Endometrial microvascular endothelial cells (primary cell): ENCODE measurements around the gene WASF1. TPM values are rescaled to one million over a fixed set of nuclear protein-coding genes. Genes with fewer than 3 reads are reported as not detected.

ENCODE experiments used
- in situ Hi-C: cut with HindIII; loops from 2 replicates; pipeline ENCODE4 v1.10.0; 2017; ENCODE audit warnings: low sequenced_read_pairs, low pct_unique_long_range_greater_than_20kb; ENCODE audit errors: inconsistent ontology term
- total RNA-seq: library from RNA; depleted of rRNA; stranded (reverse); fragments of >200 nt; gene quantifications from one replicate; pipeline ENCODE4 v1.2.3, GENCODE V29; 2015; ENCODE audit errors: inconsistent ontology term

WASF1 gene
- 8.0 TPM for total RNA-seq

GRCh38 chr6:110179406-110180227 lies at the start of gene WASF1:
WASF1 (minus strand) TSS chr6:110179670; CDS start chr6:110127601, 52,069 bp downstream.
- in situ Hi-C loops, result no loop called here

GRCh38 chr6:110226261-110226660 lies 46.8 kb upstream of the WASF1 start:
- in situ Hi-C loops, result no loop called here

DNA sequence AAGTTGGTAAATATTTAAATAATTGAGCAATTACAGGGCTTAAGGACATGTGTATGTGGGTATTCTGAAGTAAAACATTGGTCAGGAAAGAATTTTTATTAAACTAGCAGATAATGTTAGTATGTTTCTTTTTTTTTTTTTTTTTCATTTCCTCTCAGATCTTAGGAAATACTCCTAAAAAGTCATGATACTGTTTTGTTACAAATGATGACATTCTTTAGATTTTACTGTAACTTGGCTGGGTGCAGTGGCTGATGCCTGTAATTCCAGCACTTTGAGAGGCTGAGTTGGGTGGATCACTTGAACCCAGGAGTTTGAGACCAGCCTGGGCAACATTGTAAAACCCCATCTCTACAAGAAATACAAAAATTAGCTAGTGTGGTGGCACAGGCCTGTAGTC lies 42.3 kb upstream of the WASF1 start:
- in situ Hi-C loops, result no loop called here

GRCh38 chr6:110217266-110217665 lies 37.8 kb upstream of the WASF1 start:
- in situ Hi-C loops, result no loop called here

- in situ Hi-C loops, result no loop called here
Measured at GRCh38 chr6:110216140-110216539, 36.7 kb upstream of the WASF1 start.

- in situ Hi-C loops, result no loop called here
Measured at GRCh38 chr6:110214338-110214737, 34.9 kb upstream of the WASF1 start.

- in situ Hi-C loops, result no loop called here
Measured at GRCh38 chr6:110211753-110212152, 32.3 kb upstream of the WASF1 start.

DNA sequence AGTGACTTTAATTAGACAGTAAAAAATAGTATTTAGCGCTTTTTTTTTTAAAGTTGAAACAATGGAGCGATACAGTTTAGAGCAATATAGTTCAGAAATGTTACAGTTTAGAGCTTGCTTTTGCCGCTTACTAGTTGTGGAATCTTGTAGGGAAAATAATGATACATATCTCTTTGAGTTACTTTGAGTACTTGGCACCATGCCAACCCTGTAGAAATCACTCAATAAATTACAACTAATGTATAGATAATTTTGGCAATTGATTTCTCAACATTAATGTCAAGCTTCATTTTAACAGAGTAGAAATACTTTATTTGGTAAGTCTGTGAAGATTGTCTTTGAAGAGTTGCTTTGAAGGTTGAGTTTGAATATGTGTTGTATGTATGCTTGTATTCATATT lies 28.2 kb upstream of the WASF1 start:
- in situ Hi-C loops, result no loop called here

- in situ Hi-C loops, result no loop called here
Measured at GRCh38 chr6:110201151-110201884, 21.8 kb upstream of the WASF1 start.

DNA sequence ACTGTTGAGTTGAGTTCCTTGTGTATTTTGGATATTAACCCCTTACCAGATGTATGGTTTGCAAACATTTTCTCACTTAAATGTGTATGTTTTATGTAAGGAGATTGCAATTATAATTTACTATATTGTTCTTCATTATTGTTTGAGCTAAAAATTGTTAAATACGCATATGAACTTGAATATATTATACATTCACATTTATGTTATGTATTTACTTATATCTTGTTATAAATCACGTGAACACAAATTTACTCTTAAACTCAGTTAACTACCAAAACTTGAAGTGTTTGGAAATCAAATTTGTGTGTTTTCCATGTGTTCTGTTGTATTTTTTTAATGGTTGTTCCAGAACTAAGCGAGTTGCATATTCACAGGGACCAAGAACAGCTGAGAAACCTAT lies 19.1 kb upstream of the WASF1 start:
- in situ Hi-C loops, result no loop called here

GRCh38 chr6:110196874-110197273 lies 17.4 kb upstream of the WASF1 start:
- in situ Hi-C loops, result no loop called here

DNA sequence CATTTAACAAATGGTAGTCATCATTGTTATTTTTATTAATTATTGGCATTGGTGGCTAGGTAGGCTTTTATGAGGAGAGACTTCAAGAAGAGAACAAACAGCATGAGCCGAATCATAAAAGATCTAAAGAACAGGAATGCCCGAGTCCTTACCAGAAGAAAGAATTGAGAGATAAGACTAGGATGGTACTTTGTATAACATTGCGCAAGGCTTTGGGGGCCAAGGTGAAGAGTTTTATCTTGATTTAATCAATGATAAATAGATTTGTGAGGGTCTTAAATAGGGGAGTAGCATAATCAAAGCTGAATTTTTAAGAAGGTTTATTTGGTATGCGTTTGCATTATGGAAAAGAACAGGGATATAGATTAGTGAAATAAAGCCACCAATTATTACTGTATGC lies 16.2 kb upstream of the WASF1 start:
- in situ Hi-C loops, result no loop called here

DNA sequence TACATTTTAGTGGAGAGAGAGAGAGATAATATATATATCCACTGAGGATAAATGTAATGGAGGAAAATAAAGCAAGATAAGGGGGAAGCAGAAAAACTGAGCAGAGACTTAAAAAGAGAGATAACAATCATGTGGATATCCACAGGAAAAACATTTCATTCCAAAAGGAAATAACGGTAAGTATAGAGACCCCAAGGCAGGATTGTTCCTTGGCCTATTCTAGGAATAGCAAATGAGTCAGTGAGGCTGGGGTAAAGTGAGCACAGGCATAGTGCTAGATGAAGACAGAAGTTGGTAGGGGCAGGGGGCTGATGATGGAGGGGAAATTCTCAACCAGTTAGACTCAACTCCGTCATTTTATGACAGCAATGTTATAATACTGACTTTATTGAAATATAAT lies 12.0 kb upstream of the WASF1 start:
- in situ Hi-C loops, result no loop called here

- in situ Hi-C loops, result no loop called here
Measured at GRCh38 chr6:110190726-110191125, 11.3 kb upstream of the WASF1 start.

GRCh38 chr6:110188791-110189190 lies 9.3 kb upstream of the WASF1 start:
- in situ Hi-C loops, result no loop called here

- in situ Hi-C loops, result no loop called here
Measured at GRCh38 chr6:110185879-110186278, 6.4 kb upstream of the WASF1 start.

GRCh38 chr6:110183292-110183885 lies 3.9 kb upstream of the WASF1 start:
- in situ Hi-C loops, result no loop called here

DNA sequence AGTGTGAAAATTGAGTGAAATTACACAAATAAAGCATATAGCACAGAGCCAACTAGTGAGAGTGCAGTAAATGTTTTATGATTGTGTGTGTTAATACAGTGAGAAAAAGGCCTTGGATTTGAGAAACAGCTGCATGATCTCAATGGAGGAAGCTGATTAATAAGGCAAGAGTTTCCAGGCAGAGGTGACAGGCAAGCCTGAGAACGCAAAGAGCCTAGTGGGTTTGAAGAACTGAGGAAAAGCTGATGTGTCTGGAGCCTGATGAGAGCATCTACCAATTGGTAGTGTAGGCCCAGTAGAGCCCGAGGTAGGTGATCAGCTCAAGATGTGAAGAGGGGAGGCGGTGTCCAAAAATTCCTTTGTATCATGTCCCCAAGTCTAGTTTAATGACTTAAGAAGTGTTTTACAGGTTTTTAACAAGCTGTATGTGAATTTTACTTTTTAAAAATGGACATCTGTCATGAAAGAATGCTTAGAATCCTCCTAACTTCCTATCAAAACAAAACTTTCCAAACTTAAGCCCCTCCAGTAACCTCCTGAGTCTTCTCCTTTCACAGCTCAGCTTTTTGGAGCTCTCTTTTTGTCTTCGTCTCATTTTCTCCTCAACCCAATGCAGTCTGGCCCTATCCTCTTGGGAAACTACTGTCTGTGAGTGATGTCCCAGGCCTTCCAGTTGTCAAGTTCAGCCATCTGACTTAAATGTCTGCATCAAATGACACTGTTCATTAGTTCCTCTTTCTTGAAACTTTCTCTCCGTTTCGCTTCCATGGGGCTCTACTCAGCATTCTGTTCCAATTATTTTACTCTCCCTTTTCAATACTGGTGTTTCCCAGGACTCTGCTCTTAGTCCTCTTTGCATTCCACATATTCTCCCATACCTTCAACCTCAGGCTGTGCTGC lies 1.9 kb upstream of the WASF1 start:
- in situ Hi-C loops, result no loop called here
